Motor neuron (in vitro differentiated cells): ENCODE results near the gene AGAP1. TPM values are rescaled to one million over a fixed set of nuclear protein-coding genes. Genes with fewer than 3 reads are reported as not detected.

Source experiments
- ATAC-seq, 8 experiments: fragments of 200-7000 bp; cut with Tn5 transposase; replicated peaks in 6 of 8; 2 replicates each; pipeline ENCODE4 v1.8.0; 2021; ENCODE audit warnings: mild to moderate bottlenecking in 8 of 8, moderate library complexity in 8 of 8
- H3K27ac ChIP-seq, 2 donors: fragments of 250-450 bp; sonication (Bioruptor Pico); 2 replicates each; pipeline ENCODE4 v1.9.0; 2021; ENCODE audit warnings: antibody characterized with exemption in 2 of 2, mild to moderate bottlenecking in 2 of 2, moderate library complexity in 1 of 2
- H3K4me1 ChIP-seq, 2 donors: fragments of 250-450 bp; sonication (Bioruptor Pico); replicated peaks in 1 of 2; 2 replicates each; pipeline ENCODE4 v1.6.1; 2021; ENCODE audit warnings: antibody characterized with exemption in 2 of 2, mild to moderate bottlenecking in 2 of 2, moderate library complexity in 1 of 2
- H3K4me3 ChIP-seq, 5 donors: fragments of 250-450 bp; sonication (Bioruptor Pico); 2 replicates each; pipeline ENCODE4 v1.9.0; 2021; ENCODE audit warnings: antibody characterized with exemption in 5 of 5, mild to moderate bottlenecking in 5 of 5, moderate library complexity in 4 of 5
- WGBS, 10 experiments: fragments of 450-650 bp; shearing (Covaris generic); methylation state at CpG; one replicate each; pipeline ENCODE4 v1.0.0; 2022; 5-methylcytosine and 5-hydroxymethylcytosine counted together
- in situ Hi-C, 9 experiments: fragments of 400-800 bp; cut with MboI; loops; one replicate each; pipeline ENCODE4 v1.15.0; 2021; ENCODE audit warnings: low sequenced_read_pairs in 9 of 9, low pct_unique_long_range_greater_than_20kb in 2 of 9; ENCODE audit not compliant: unreplicated experiment in 9 of 9
- total RNA-seq, 8 experiments: library from RNA; unstranded; fragments of 300-600 nt; gene quantifications; 2 replicates each; pipeline versions ENCODE4 v1.2.3 to v1.2.4, GENCODE V29; 2022

The AGAP1 gene
- total RNA-seq, 8 experiments from 2014 or later, result 5.9 to 51.1 (median 34.3) TPM

GRCh38 chr2:235668782-235669181 lies 174.9 kb downstream of the AGAP1 start:
- Histone ChIP-seq H3K4me3 (no peak overlapping the region), H3K4me1 (peaks cover 31 to 42% of the 10 kb centered on the region in 2 donors), H3K27ac (no peak overlapping the region)
- ATAC-seq, result no peak
- 80 to 100% (median 87%) methylated on average over 1 to 4 of the region's 4 CpGs; no CpG with 5 or more reads in 3 of the 10 experiments for WGBS, 10 experiments
- in situ Hi-C loops, result no loop called here

GRCh38 chr2:235669269-235669831 lies 175.5 kb downstream of the AGAP1 start:
- WGBS, 10 experiments, result 0 to 57% (median 8%) methylated on average over 1 to 6 of the region's 77 CpGs; no CpG with 5 or more reads in 5 of the 10 experiments
- peak overlapping the region; percentile 42 to 77 for H3K27ac ChIP-seq
- H3K4me1 ChIP-seq, result peaks cover 32 to 46% of the 10 kb centered on the region in 2 donors
- peak; percentile 54 to 76 (median 74) for ATAC-seq
- H3K4me3 ChIP-seq, result peak overlapping the region; percentile 58 to 84 (median 69)
- in situ Hi-C loops, result no loop called here

GRCh38 chr2:235669983-235670962 lies 176.4 kb downstream of the AGAP1 start:
- WGBS, 10 experiments, result 0 to 1% methylated on average over 15 to 29 of the region's 148 CpGs; no CpG with 5 or more reads in 8 of the 10 experiments
- Histone ChIP-seq H3K4me1 (peaks cover 30 to 45% of the 10 kb centered on the region in 2 donors), H3K4me3 (peak overlapping the region; percentile 58 to 84 (median 69)), H3K27ac (peak overlapping the region; percentile 42 to 77)
- ATAC-seq, result peak; percentile 53 to 71 (median 58)
- in situ Hi-C loops, result no loop called here

- H3K4me1 ChIP-seq, result peaks cover 21 to 44% of the 10 kb centered on the region in 2 donors
- peak overlapping the region; percentile 58 to 84 (median 69) for H3K4me3 ChIP-seq
- ATAC-seq, result peak in 6 of 8 experiments; percentile 1 to 43 (median 16)
- 11 to 74% (median 60%) methylated on average over 1 to 14 of the region's 64 CpGs; no CpG with 5 or more reads in 5 of the 10 experiments for WGBS, 10 experiments
- H3K27ac ChIP-seq, result no peak overlapping the region
- in situ Hi-C loops, result no loop called here
Measured at GRCh38 chr2:235670974-235671787, 177.3 kb downstream of the AGAP1 start.

- no peak overlapping the region for H3K4me3 ChIP-seq
- H3K4me1 ChIP-seq, result peaks cover 24 to 47% of the 10 kb centered on the region in 2 donors
- in situ Hi-C loops, result no loop called here
- H3K27ac ChIP-seq, result no peak overlapping the region
- ATAC-seq, result no peak
- WGBS, 10 experiments, result 37 to 93% (median 80%) methylated on average over 1 to 3 of the region's 3 CpGs; no CpG with 5 or more reads in 2 of the 10 experiments
Measured at GRCh38 chr2:235672720-235673119, 178.9 kb downstream of the AGAP1 start.

GRCh38 chr2:235674146-235674545 lies 180.3 kb downstream of the AGAP1 start:
- Histone ChIP-seq H3K27ac (no peak overlapping the region), H3K4me3 (no peak overlapping the region), H3K4me1 (peaks cover 27 to 45% of the 10 kb centered on the region in 2 donors)
- in situ Hi-C loops, result no loop called here
- WGBS, 10 experiments, result 33 to 90% (median 40%) methylated on average over 1 to 7 of the region's 7 CpGs; no CpG with 5 or more reads in 1 of the 10 experiments
- ATAC-seq, result peak in 2 of 8 experiments; percentile 3 to 12

- in situ Hi-C loops, result no loop called here
- Histone ChIP-seq H3K4me1 (peaks cover 27 to 44% of the 10 kb centered on the region in 2 donors), H3K4me3 (no peak overlapping the region), H3K27ac (no peak overlapping the region)
- no peak for ATAC-seq
- 67 to 100% (median 87%) methylated on average over 1 to 4 of the region's 4 CpGs for WGBS, 10 experiments
Measured at GRCh38 chr2:235674812-235675211, 181.0 kb downstream of the AGAP1 start.

- H3K27ac ChIP-seq, result no peak overlapping the region
- in situ Hi-C loops, result no loop called here
- peaks cover 27 to 44% of the 10 kb centered on the region in 2 donors for H3K4me1 ChIP-seq
- 63 to 93% (median 76%) methylated on average over 1 to 3 of the region's 3 CpGs; no CpG with 5 or more reads in 6 of the 10 experiments for WGBS, 10 experiments
- H3K4me3 ChIP-seq, result no peak overlapping the region
- ATAC-seq, result peak in 4 of 8 experiments; percentile 7 to 77 (median 42)
Measured at GRCh38 chr2:235675678-235676535, 182.1 kb downstream of the AGAP1 start.

- Histone ChIP-seq H3K27ac (no peak overlapping the region), H3K4me1 (peaks cover 24 to 41% of the 10 kb centered on the region in 2 donors), H3K4me3 (no peak overlapping the region)
- in situ Hi-C loops, result no loop called here
- no peak for ATAC-seq
- 86 to 100% (median 89%) methylated on average over 1 of the region's 1 CpG; no CpG with 5 or more reads in 2 of the 10 experiments for WGBS, 10 experiments
Measured at GRCh38 chr2:235676536-235676799, 182.6 kb downstream of the AGAP1 start.

GRCh38 chr2:235677276-235677788 lies 183.5 kb downstream of the AGAP1 start:
- ATAC-seq, result peak in 2 of 8 experiments; percentile 17 to 31
- in situ Hi-C loops, result no loop called here
- WGBS, 10 experiments, result 70 to 100% (median 88%) methylated on average over 1 to 16 of the region's 16 CpGs; no CpG with 5 or more reads in 1 of the 10 experiments

GRCh38 chr2:235677937-235678336 lies 184.1 kb downstream of the AGAP1 start:
- Histone ChIP-seq H3K4me1 (peaks cover 14 to 26% of the 10 kb centered on the region in 2 donors), H3K4me3 (no peak overlapping the region), H3K27ac (no peak overlapping the region)
- 0 to 100% (median 91%) methylated on average over 1 to 11 of the region's 11 CpGs for WGBS, 10 experiments
- no peak for ATAC-seq
- in situ Hi-C loops, result no loop called here

More at GRCh38 chr2:235677276-235677788, 183.5 kb downstream of the AGAP1 start:
- Histone ChIP-seq H3K27ac (no peak overlapping the region), H3K4me3 (no peak overlapping the region), H3K4me1 (peaks cover 18 to 33% of the 10 kb centered on the region in 2 donors)
